ENCODE results near the gene NOTO. TPM values are rescaled to one million over a fixed set of nuclear protein-coding genes. Genes with fewer than 3 reads are reported as not detected.

The NOTO gene
- total and polyA plus RNA-seq, 2 donors (not counting 1 experiment from before 2014, with no cell fraction given) = not detected

DNA sequence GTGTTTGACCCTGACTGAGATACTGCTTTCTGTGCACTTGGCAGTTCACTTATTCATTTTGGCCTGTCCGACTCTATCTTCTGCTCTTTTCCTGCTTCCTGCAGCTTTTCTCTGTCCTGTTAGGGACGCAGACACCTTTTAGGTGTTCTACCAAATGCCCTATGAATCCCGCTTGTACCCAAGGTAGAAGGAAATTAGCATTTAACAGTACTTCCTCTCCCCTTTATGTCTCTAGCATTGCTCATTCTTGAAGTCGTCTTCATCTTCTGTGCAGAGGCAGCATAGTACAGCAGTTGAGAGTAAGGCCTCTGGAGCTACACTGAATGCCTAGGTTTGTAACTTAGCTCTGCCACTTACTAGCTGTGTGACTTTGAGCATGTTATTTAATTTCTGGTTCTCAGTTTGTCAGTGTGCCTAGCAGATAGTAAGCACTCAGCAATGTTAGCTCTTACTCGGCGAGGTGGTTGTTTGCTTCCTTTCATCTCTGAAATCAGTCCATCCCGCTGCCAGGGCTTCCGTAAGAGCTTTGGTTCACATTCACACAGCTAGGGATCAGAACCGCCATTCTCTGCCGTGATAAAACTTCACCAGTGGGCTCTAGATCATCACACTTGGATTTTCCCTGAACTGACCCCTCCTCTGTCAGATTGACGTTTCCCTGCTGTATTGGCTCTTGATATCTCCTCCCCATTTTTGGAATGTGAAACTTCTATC lies 33.1 kb downstream of the NOTO start:
- intact Hi-C loops (cut with micrococcal nuclease) = no loop called here
- DNase-seq (peak; percentile 30), ATAC-seq (ENCODE audit: low read depth) (no peak)
- Mint-ChIP-seq H3K27ac (peak overlapping the region; percentile 93), H3K9me3 (ENCODE audit: insufficient read depth) (no peaks in the 10 kb centered on the region), H3K4me3 (peak overlapping the region; percentile 99), H3K27me3 (no peaks in the 10 kb centered on the region), H3K4me1 (peaks cover 42% of the 10 kb centered on the region)
- Histone ChIP-seq H4K20me1 (ENCODE audit: control insufficient read depth, insufficient read depth, low read length, poor library complexity, severe bottlenecking) (peaks cover 43% of the 10 kb centered on the region), H3K9ac (ENCODE audit: low read length) (peak overlapping the region; percentile 75), H3K36me3 (replicated peaks in 1 of 2; ENCODE audit: control extremely low read depth in 1 of 2, control insufficient read depth in 1 of 2, extremely low read depth in 1 of 2, insufficient read depth in 2 of 2, low read length in 1 of 2) (peaks cover 15 to 21% of the 10 kb centered on the region in 2 experiments), H3K27ac (ENCODE audit: low read length in 2 of 2) (peak overlapping the region; percentile 87 to 90), H3K79me2 (ENCODE audit: control insufficient read depth, insufficient read depth, low read length) (peaks cover 43% of the 10 kb centered on the region), H3K4me2 (replicated peaks; ENCODE audit: low read depth, low read length, poor library complexity, severe bottlenecking) (peak overlapping the region; percentile 99), H3K27me3 (replicated peaks in 1 of 4; ENCODE audit: control extremely low read depth in 1 of 4, control insufficient read depth in 3 of 4, insufficient read depth in 4 of 4, low read length in 3 of 4) (no peaks in the 10 kb centered on the region), H2AFZ (ENCODE audit: insufficient read depth, low read depth, low read length, poor library complexity, severe bottlenecking) (peak overlapping the region; percentile 99), H3K4me1 (ENCODE audit: control insufficient read depth in 2 of 2, insufficient read depth in 2 of 2, low read length in 2 of 2) (peaks cover 18 to 20% of the 10 kb centered on the region in 2 donors), H3K9me3 (ENCODE audit: control extremely low read depth in 1 of 3, control insufficient read depth in 2 of 3, insufficient read depth in 1 of 3, low read length in 2 of 3) (no peaks in the 10 kb centered on the region), H3K4me3 (ENCODE audit: control extremely low read depth in 1 of 5, extremely low read depth in 1 of 5, insufficient read depth in 1 of 5, low read depth in 2 of 5, low read length in 4 of 5) (peak overlapping the region in 3 of 5 experiments; percentile 89 to 98 (median 94))
- CTCF ChIA-PET = interaction anchor here (0.8 to 3.2 kb wide), 3 partner anchors 23 to 59 kb away, joined by 3 to 18 read pairs (median 7); no protein-coding TSS in a partner anchor
- TF ChIP-seq EZH2 (IDR thresholded peaks at IDR 0.05; ENCODE audit: borderline replicate concordance, insufficient read depth, low read depth, low read length, poor library complexity, severe bottlenecking) (no peak), CTCF (IDR thresholded peaks at IDR 0.05) (no peak)
- WGBS (ENCODE audit: insufficient coverage) = 62% methylated on average over 9 of the region's 11 CpGs
- POLR2A ChIA-PET = no interaction called here

- no peak overlapping the region for H3K4me3 Mint-ChIP-seq
- H3K4me1 ChIP-seq (ENCODE audit: control insufficient read depth in 2 of 2, insufficient read depth in 2 of 2, low read length in 2 of 2) = peaks cover 18 to 20% of the 10 kb centered on the region in 2 donors
- ChIA-PET CTCF (interaction anchor here (2.5 kb wide), 1 partner anchor 24 kb away, joined by 7 read pairs; no protein-coding TSS in a partner anchor), POLR2A (no interaction called here)
- H3K27ac ChIP-seq (ENCODE audit: low read length in 2 of 2) = no peak overlapping the region
- no peaks in the 10 kb centered on the region for H3K27me3 Mint-ChIP-seq
- intact Hi-C loops (cut with micrococcal nuclease) = no loop called here
- TF ChIP-seq EZH2 (IDR thresholded peaks at IDR 0.05; ENCODE audit: borderline replicate concordance, insufficient read depth, low read depth, low read length, poor library complexity, severe bottlenecking) (no peak), CTCF (IDR thresholded peaks at IDR 0.05) (no peak)
- H3K4me3 ChIP-seq (ENCODE audit: control extremely low read depth in 1 of 5, extremely low read depth in 1 of 5, insufficient read depth in 1 of 5, low read depth in 2 of 5, low read length in 4 of 5) = no peak overlapping the region
- H3K9me3 Mint-ChIP-seq (ENCODE audit: insufficient read depth) = no peaks in the 10 kb centered on the region
- H3K9me3 ChIP-seq (ENCODE audit: control extremely low read depth in 1 of 3, control insufficient read depth in 2 of 3, insufficient read depth in 1 of 3, low read length in 2 of 3) = no peaks in the 10 kb centered on the region
- no peak overlapping the region for H3K4me2 ChIP-seq (replicated peaks; ENCODE audit: low read depth, low read length, poor library complexity, severe bottlenecking)
- H3K27me3 ChIP-seq (replicated peaks in 1 of 4; ENCODE audit: control extremely low read depth in 1 of 4, control insufficient read depth in 3 of 4, insufficient read depth in 4 of 4, low read length in 3 of 4) = no peaks in the 10 kb centered on the region
- no peak overlapping the region for H3K27ac Mint-ChIP-seq
- H3K4me1 Mint-ChIP-seq = peaks cover 42% of the 10 kb centered on the region
- peaks cover 54% of the 10 kb centered on the region for H4K20me1 ChIP-seq (ENCODE audit: control insufficient read depth, insufficient read depth, low read length, poor library complexity, severe bottlenecking)
- peaks cover 16 to 24% of the 10 kb centered on the region in 2 experiments for H3K36me3 ChIP-seq (replicated peaks in 1 of 2; ENCODE audit: control extremely low read depth in 1 of 2, control insufficient read depth in 1 of 2, extremely low read depth in 1 of 2, insufficient read depth in 2 of 2, low read length in 1 of 2)
- no peak overlapping the region for H2AFZ ChIP-seq (ENCODE audit: insufficient read depth, low read depth, low read length, poor library complexity, severe bottlenecking)
- no peak overlapping the region for H3K9ac ChIP-seq (ENCODE audit: low read length)
- ATAC-seq (ENCODE audit: low read depth) (no peak), DNase-seq (no peak)
- H3K79me2 ChIP-seq (ENCODE audit: control insufficient read depth, insufficient read depth, low read length) = peaks cover 43% of the 10 kb centered on the region
- WGBS (ENCODE audit: insufficient coverage) = 40% methylated on average over 1 of the region's 1 CpG
Measured at GRCh38 chr2:73237168-73237567, 34.8 kb downstream of the NOTO start.

Data from B cell (primary cell).